Activated naive CD8-positive, alpha-beta T cell treated with anti-CD3 and anti-CD28 coated beads, Interleukin-2, amount 50 U/mL, for 16 hours (primary cell): ENCODE measurements around the gene GATAD2A.
A peak's percentile ranks its signal among the peaks of the same experiment; 100 is the strongest.

ENCODE experiments used
- DNase-seq: peaks from one replicate; pipeline ENCODE4 v3.0.0-alpha.2; 2020; ENCODE audit warnings: low read depth, low spot score

GATAD2A gene

DNA sequence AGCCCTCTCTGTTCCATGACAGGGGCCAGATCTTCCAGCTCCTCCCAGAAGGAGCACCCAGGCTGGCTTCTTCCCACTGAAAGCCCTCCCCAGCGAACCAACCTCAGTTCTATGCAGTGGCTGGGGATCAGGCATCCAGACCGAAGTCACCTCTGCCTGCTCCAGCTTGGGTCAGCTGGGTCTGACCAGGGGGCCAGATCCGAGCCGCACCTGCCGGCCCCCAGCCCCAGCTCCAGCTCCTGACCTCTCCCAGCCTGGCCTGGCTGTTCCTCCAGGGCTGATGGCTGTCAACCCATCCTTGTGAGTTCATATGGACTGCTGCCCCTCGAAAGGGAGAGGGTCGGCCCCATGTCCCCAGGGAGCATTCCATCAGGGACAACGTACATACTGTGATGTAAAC is 101.9 kb downstream of the GATAD2A start:
- DNase-seq: no peak

DNA sequence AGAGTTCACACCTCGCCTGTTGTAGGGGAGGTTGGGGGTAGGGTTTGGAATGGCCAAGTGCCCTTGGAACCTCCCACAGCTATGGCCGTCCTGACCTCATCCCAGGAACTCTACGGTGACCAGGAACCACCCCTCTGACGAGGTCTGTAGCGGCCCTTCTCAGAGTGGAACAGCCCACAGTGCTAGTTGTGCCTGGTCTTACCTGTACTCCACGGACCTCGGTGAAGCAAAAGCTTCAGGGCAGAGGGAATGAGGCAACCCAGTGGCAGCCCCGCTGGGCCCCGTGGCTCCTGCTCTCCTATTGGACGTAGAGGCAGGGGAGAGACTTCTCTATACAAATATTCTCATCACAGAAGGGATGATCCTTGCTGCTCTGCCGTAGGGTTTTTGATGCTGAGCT is 102.7 kb downstream of the GATAD2A start:
- DNase-seq: no peak

DNA sequence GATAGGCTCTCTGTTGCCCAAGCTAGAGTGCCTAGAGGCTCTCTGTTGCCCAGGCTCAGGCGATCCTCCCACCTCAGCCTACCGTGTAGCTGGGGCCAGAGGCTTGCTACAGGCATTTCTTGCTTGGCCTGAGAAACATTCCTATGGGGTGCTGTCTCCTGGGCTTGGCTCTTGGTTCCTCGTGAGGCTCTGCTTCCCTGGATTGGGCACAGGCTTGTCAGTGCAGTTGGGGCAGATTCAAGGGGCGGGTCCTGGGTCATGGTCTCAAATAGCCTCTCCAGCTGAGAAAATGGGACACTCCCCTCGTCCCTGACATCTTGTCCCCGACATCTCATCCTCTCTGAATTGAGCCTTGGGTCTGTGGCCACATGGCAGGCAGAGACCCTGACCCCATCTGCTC is 105.0 kb downstream of the GATAD2A start:
- no peak for DNase-seq

DNA sequence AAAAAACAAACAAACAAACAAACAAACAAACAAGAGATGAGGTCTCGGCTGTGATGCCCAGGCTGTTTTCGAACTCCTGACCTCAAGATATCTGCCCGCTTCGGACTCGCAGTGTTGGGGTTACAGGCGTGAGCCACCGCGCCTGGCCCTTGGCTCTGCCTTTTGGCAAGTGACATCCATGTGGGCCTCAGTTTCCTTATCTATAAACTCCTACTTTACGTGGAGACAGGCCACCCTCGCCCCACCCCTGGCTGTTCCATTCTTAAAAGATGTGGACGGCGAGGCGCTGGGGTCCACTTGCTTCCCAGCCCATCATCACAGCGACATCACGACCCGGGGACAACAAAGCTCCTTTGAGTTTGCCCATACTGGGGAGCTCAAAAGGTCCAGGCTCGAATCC is 108.2 kb downstream of the GATAD2A start:
- DNase-seq: no peak

DNA sequence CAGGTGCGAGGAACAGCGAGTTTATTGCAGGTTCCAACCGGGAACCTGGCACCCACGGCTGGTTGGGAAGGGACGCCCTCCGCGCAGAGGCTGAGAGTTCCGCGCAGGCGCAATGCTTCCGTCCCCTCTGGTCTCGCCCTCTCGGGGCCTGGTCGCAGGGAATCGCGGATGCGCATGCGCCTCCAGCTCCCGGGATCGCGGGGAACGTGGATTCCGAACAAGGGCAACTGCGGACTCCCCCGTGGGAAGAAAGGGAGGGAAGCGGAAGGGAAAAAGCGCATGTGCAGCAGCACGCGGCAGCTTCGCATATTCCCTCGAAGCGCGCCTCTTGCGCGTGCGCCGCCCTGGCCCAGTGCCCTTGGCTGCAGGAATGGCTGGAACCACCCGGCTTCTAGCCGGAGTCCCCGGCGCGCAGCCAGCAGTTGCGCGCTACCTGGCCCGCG is 108.8 kb downstream of the GATAD2A start:
- no peak for DNase-seq

DNA sequence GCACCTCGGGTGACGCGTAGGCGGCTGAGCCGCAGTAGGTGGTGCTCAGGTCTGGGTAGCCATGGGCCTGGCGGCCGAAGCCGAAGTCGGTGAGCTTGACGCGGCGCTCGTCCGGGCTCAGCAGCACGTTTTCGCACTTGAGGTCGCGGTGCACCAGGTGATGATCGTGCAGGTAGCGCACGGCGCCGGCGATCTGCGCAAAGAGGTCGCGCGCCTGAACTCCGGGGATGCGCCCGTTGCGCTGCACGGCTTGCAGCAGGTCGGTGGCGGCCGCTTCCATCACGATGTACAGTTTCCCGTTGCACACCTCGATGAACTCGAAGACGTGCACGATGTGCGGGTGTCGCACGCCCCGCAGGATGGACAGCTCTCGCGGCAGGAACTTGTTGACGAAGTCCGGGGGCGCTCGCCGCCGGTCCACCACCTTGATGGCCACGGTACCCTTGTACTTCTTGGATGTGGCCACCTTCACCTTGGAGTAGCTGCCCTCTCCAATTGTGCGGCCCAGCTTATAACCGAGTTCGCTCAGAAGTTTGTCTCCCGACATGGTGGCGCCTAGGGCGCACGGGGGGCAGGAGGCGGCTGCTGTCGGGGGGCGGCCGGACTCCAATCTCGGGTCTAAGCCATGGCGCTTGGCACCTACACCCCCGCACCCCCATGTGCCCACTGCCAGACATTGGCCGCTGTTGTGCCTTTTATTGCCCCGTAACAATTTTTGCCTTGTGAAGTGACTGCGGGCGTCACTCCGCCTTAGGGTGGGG is 109.6 kb downstream of the GATAD2A start, which contains the start of gene TSSK6:
TSSK6 (minus strand) TSS at position 668 of the 761 bp plus-strand sequence; CDS start at position 547, 121 bp downstream.
- DNase-seq: no peak

DNA sequence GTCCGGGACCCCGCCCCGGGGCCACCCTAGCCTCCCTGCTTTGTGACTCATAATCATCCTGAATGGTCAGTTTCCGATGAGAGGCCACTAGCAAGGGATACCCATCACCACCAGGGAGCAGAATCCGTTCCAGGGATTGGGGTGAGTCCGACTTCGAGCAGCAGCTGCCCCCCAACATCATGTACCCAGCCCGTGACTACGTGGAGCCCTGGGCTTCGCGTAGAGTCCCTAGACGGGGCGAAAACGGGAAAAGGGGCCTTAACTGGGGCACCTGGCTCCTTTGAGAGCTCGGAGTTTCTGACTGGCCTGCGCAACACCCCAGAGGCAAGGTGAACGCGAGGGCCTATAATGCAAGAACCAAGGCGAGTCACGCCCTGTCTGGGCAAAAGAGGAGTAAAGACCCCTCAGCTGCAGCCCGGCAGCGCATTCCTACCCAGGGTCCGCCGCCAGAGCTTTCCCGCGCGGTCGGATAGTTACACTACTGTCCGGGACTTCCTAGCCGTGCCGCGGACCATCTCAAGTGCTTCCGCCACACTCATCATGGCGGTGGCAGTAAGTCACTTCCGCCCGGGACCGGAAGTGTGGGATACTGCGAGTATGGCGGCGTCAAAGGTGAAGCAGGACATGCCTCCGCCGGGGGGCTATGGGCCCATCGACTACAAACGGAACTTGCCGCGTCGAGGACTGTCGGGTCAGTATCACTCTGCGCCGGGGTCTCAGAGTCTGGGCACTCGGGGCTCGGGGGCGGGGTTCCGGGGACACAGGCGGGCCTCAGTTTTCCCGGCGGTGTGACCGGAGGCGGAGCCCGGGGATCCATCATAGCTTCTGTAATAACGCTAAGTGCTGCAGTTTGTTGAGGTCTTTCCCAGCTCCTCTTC is 110.4 kb downstream of the GATAD2A start, which contains the start of gene NDUFA13:
NDUFA13 (plus strand) TSS at position 584 of the 878 bp plus-strand sequence; CDS start at position 598, 14 bp downstream.
- DNase-seq: peak; percentile 81

DNA sequence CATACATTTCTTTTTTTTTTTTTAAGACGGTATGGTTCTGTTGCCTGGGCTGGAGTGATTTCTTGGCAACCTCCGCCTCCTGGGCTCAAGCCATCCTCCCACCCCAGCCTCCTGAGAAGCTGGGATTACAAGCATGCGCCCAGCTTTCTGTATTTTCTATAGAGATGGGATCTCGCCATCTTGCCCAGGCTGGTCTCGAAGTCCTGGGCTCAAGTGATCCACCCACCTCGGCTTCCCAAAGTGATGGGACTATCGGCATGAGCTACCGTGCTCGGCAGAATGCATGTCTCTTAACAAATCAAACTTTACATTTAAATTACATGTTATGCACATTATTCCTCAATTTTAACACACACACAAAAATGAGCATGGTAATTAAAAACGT is 111.8 kb downstream of the GATAD2A start:
- no peak for DNase-seq

DNA sequence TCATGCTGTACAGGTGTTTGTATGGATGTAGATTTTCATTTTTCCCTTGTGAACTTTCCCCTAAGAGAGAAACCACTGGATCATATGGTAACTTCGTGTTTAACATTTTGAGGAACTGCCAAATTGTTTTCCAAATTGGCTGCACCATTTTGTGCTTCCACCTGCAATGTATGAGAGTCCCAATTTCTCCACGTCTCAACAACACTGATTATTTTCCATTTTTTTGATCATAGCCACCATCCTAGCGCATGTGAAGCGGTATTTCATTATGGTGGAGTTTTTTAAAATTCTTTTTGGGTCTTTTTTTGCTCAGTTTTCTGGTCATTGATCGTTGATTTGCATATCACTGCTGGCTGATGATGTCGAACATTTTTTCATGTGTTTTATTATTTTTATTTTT is 115.5 kb downstream of the GATAD2A start:
- DNase-seq: no peak

DNA sequence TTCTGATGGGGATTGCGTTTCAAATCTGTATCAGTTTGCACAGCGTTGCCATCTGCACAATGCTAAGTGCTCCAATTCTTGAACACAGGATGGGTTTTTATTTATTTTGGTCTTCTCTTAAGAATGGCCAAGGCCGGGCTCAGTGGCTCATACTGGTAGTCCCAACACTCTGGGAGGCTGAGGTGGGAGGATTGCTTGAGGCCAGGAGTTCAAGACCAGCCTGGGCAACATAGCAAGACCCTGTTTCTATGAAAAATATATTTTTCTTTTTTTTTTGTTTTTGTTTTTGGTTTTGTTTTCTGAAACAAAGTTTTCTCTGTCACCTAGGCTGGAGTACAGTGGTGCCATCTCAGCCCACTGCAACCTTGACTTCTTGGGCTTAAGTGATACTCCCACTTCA is 117.7 kb downstream of the GATAD2A start:
- DNase-seq: no peak

DNA sequence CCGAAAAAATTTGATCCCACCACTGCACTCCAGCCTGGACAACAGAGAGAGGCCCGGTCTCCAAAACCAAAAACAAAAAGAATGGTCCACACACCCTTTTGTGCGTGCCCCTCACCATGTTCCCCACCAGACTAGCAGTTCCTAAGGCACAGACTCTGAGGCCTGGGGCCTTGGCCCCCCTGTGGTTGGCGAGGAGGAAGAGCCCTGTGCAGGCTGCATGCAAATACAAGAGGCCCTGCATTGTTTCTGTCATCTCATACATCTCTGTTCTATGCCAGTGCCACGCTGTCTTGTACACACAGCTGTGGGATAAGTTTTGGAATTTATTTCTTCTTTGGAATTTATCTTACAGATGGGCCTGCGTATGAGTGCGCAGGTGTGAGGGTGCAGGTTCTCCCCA is 118.6 kb downstream of the GATAD2A start:
- no peak for DNase-seq

DNA sequence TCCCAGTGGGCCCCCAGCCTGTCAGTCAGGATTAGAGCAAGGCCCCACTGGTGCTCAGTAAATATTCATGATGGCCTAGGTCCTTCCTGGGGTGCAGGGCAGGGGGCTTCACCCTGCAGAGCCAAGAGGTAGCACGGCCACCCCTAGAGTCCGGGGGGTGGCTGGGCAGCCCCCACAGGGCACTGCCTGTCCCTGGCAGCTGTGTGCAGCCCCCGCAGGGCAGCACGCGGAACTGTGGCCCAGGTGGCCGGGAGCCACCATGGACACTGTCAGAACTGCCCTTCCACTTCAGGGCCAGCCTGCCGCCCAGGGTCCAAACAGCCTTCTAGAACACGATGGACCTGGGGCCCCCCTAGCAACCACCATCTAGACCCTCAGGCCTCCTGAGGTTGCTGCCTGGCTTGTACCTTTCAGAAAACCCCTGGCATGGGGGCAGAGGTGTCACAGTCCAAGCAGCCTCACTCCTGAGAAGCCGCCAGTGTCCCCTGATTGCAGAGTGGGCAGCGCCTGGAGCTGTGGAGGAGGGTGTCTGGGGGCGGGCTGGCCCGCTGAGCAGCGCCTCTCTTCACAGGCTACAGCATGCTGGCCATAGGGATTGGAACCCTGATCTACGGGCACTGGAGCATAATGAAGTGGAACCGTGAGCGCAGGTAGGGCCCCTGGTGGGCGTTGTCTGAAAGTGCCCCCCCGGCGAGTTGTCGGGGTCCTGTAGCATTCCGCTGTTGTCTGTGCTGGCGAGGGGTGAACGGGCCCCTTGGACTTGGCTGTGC is 120.3 kb downstream of the GATAD2A start:
- no peak for DNase-seq

DNA sequence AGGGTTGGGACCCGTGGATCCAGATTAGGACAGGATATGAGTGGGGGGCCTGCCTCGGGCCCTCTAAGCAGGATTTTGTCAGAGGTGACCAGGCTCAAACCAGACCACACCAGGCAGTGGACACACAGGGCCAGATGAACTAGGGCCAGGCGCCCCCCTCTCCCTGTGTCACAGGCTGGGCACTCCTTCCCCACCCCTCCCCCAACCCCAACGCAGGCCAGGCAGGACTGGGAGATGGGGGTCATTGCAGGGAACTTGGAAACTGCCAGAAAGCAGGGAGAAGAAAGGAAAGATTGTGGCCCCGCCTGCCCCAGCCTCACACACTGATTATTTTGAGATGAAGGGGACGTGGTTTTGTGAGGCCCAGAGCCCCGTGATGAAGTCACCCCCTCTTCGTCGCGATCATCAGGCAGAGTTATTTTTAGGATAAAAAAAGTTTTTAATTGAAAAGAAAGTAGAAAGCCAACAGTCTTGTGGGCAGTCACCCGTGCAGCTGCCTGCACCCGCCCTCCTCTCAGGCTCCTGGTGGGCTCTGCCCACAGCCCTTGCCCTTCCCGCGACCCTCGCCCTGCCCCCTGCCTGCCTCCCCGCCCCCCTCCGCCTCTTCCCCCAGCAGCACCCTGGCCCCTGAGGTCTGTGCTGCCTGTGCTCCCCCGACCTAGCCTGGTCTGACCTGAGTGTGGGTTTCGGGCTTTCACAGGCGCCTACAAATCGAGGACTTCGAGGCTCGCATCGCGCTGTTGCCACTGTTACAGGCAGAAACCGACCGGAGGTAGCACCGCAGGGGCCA is 121.3 kb downstream of the GATAD2A start:
- DNase-seq: no peak

DNA sequence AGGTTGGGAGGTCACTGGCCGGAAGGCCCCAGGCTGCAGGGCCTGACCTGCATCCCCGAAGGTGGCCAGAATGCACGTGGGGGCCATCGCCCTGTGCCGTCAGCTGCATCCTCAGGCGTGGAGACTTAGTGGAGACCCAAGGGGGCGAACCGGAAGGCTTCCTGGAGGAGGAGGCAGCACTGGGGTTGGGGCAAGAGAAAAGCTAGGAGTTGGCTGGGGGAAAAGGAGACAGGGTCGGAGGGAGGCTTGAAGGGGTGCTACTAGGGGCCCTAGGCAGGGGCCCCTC is 121.8 kb downstream of the GATAD2A start:
- no peak for DNase-seq

DNA sequence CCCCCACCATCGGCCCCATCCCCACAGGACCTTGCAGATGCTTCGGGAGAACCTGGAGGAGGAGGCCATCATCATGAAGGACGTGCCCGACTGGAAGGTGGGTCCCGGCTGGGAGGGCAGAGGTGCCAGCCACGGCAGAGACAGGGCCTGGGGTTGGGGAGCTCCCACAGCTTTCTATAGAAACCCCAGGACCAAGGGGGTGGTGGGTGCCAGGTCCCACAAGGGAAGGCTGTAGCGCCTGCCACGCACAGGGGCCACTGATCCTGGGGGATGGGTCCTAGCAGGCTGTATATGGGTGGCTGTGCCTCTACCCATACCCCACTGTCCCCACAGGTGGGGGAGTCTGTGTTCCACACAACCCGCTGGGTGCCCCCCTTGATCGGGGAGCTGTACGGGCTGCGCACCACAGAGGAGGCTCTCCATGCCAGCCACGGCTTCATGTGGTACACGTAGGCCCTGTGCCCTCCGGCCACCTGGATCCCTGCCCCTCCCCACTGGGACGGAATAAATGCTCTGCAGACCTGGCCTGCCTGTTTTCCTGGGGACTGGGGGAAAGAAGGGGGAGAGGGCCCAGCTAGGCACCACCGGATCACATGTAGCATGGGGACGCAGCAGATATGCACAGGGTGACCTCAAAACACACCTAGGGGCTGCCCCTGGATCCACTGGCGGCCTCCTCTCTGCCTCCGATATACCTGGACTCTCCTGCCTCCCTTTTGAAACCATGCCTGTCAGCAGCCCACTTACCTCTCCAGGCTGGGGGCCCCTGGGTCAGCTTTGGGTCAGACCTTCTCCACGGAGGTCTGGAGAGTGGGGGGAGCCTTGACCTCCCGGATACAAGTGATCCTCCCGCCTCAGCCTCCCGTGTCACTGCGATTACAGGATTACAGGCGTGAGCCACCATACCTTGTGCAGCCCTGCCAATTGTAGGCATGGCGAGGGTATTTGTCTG is 122.5 kb downstream of the GATAD2A start:
- DNase-seq: no peak

DNA sequence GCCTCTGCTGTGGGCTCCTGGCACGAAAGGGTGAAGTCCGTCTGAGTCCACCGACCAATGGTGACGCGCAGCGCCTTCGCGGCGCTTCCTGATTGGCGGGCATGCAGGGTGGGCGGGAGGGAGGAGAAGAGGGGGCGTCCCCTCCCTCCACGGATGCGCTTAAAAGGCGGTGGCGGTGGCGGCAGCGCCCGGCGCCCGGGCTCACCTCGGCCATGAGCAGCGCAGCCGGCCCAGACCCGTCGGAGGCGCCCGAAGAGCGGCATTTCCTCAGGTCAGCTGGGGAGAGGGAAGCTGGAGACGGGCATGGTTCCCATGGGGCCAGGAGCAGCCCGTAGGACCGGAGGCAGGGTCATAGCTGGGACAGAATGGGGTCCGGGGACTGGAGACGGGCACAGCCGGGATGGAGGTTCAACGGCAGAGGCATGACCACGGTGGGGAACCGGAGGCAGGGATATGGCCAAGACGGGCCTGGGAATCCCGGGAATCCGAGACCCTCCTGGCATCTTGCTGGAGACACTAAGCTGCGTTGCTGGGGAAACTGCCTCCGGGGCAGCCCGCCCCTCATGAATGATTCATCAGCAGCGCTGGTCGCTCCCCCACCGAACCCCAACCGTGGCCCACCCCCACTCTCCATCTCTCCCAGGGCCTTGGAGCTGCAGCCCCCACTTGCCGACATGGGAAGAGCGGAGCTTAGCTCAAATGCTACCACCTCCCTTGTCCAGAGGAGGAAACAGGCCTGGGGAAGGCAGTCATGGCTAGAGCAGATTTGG is 123.4 kb downstream of the GATAD2A start, which contains the start of gene YJEFN3:
YJEFN3 (plus strand) TSS at position 191 of the 770 bp plus-strand sequence; CDS start at position 213, 22 bp downstream.
- no peak for DNase-seq

DNA sequence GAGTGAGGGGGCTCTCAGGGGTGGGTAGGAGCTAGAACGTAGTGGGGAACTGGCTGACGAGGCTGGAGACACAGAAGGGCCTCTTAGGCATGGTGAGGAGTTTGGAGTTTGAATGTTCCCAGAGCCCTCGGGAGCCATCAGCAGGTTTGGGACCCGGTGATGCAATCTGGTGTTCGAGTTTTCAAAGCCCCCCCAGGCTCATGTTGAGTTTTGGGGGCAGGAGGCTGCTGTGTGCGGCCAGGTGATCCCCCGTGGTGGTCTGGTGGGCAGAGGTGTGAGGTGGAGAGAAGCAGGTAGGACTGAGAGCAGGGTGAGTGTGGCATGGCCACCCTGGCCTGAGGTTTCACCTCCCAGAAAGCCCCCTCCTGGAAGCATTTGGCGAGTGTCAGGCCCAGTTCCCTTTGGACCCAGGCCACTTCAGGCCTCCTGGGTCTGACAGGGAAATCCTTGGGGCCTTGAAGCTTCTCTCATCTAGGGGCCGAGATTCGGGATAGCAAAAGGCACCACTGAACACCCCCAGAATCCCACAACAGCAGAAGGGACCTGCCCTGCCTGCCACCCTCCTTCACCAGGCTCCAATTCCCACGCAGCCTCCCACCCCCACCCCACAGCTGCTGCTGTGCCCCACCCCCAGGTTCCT is 124.4 kb downstream of the GATAD2A start:
- DNase-seq: no peak

DNA sequence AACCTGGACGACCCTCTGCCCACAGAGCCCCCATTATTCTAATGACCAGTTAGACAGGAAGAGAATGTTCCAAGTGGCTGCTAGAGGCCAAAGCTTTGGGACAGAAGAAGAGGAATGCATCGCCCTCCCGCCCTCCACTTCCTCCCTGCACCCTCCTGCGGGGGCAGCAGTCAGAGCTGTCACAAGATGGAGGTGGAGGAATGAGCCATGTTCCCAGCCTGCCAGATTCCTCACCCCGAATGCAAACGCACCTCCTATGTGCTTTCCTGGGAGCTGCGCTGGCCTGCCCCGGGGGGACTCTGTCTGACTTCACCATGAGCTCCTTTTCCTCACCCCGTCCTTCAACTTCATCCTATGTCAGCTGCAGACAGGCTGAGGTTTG is 124.9 kb downstream of the GATAD2A start:
- no peak for DNase-seq

DNA sequence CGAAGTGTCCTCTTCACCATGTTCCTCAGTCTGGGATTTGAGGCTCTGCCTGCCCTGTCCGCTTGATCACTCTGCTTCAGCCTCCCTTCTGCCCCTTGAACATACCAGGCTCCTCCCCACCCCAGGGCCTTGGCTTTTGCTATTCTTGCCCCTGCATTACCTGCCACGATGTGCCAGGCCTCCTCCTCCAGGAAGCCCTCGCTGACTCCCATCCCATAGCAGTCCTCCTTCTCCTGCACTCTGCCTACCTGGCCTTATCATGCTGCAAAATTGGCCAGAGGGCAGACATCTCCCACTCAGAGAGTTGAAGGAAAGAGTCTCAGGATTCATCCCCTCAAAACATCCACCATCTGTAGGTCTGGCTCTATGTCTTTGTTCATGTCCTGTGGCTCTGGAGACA is 125.4 kb downstream of the GATAD2A start:
- DNase-seq: no peak
